Measurements from ENCODE around the gene GBX1. TPM values are rescaled to one million over a fixed set of nuclear protein-coding genes. Genes with fewer than 3 reads are reported as not detected.

The GBX1 gene
- total RNA-seq, 1 experiment from 2014 or later: not detected

DNA sequence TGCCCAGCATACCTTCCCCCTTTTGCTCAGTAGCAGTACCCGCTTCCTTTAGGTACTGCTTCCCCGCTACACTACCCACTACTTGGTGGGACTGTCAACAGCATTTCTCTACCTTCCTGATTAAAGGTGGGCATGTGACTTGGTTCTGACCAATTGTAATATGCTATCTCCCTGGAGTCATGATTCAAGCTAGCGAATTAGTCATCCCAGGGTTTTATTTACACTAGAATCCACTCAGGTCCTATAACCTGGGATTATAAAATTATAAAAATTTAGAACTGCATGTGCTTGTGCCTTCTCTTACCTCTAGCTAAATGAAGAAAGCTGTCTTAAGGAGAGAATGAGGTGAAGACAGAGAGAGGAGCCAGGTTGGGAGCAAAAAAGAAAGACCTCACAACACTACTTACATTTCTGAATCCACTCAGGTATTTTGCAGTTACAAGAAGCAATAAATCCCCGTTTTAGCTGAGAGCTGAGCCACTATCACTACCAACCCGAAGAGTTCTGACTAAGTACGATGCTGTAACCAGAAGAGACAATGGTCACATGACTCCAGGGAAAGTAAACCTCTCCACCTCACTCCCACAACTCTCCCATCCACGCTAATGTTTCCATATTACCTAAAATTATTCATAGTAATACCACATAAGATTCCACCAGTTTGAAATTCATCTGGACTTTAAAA is 9.7 kb downstream of the GBX1 start:
- Mint-ChIP-seq H3K36me3 (ENCODE audit: insufficient read depth in 1 of 3, low read depth in 3 of 3) (no peaks in the 10 kb centered on the region), H3K27ac (no peak overlapping the region), H3K9me3 (no peaks in the 10 kb centered on the region), H3K4me1 (peaks cover 2 to 5% of the 10 kb centered on the region in 2 experiments; a peak in 2 of 4 replicates), H3K4me3 (no peak overlapping the region), H3K27me3 (ENCODE audit: low read depth) (peaks cover 27% of the 10 kb centered on the region)
- no peak overlapping the region for H2BK15ac ChIP-seq (ENCODE audit: low read depth, low read length)
- TF ChIP-seq, protein P1, sequence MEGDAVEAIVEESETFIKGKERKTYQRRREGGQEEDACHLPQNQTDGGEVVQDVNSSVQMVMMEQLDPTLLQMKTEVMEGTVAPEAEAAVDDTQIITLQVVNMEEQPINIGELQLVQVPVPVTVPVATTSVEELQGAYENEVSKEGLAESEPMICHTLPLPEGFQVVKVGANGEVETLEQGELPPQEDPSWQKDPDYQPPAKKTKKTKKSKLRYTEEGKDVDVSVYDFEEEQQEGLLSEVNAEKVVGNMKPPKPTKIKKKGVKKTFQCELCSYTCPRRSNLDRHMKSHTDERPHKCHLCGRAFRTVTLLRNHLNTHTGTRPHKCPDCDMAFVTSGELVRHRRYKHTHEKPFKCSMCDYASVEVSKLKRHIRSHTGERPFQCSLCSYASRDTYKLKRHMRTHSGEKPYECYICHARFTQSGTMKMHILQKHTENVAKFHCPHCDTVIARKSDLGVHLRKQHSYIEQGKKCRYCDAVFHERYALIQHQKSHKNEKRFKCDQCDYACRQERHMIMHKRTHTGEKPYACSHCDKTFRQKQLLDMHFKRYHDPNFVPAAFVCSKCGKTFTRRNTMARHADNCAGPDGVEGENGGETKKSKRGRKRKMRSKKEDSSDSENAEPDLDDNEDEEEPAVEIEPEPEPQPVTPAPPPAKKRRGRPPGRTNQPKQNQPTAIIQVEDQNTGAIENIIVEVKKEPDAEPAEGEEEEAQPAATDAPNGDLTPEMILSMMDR (conservative IDR thresholded peaks at IDR 0.05): no peak
- no peaks in the 10 kb centered on the region for H3K23me2 ChIP-seq (ENCODE audit: insufficient read length, low read depth, low read length, poor library complexity, severe bottlenecking)
- H3K79me2 ChIP-seq (ENCODE audit: insufficient read depth, low read length): no peaks in the 10 kb centered on the region
- no peaks in the 10 kb centered on the region for H3K79me1 ChIP-seq (ENCODE audit: insufficient read depth, low read depth, low read length, poor library complexity, severe bottlenecking)
- H3K9ac ChIP-seq (ENCODE audit: extremely low read depth, insufficient read length, low read length): no peak overlapping the region
- H2AK5ac ChIP-seq (ENCODE audit: insufficient read length, low read length): no peak overlapping the region
- no peaks in the 10 kb centered on the region for H3K9me3 ChIP-seq (ENCODE audit: control insufficient read depth, low read depth, low read length)
- H2BK5ac ChIP-seq (ENCODE audit: insufficient read length, low read length): no peak overlapping the region
- no peak overlapping the region for H2BK120ac ChIP-seq (ENCODE audit: low read depth, low read length, poor library complexity, severe bottlenecking)
- H3K18ac ChIP-seq (ENCODE audit: insufficient read length, low read depth, low read length): no peak overlapping the region
- no peak for DNase-seq
- no peak overlapping the region for H2AFZ ChIP-seq (ENCODE audit: low read length)
- H4K5ac ChIP-seq (ENCODE audit: insufficient read length, low read depth, low read length): no peak overlapping the region
- H2BK12ac ChIP-seq (ENCODE audit: insufficient read length, low read depth, low read length): no peak overlapping the region
- H3K4me1 ChIP-seq (ENCODE audit: insufficient read depth, low read length): peaks cover 2% of the 10 kb centered on the region; the same call in 1 of the 2 replicates
- no peak overlapping the region for H2BK20ac ChIP-seq (ENCODE audit: low read depth, low read length, poor library complexity, severe bottlenecking)
- H3K27ac ChIP-seq (ENCODE audit: insufficient read length, low read depth, low read length): no peak overlapping the region
- H3K27me3 ChIP-seq (ENCODE audit: insufficient read depth, low read length): no peaks in the 10 kb centered on the region; the same call in 1 of the 2 replicates
- H3K56ac ChIP-seq (ENCODE audit: insufficient read length, low read depth, low read length): no peak overlapping the region
- no peak overlapping the region for H3K23ac ChIP-seq (ENCODE audit: insufficient read length, low read depth, low read length)
- no peak overlapping the region for H3K4ac ChIP-seq (ENCODE audit: low read depth, low read length)
- H3K14ac ChIP-seq (ENCODE audit: insufficient read depth, low read length): no peak overlapping the region
- no peak overlapping the region for H4K8ac ChIP-seq (replicated peaks; ENCODE audit: insufficient read length, low read depth, low read length)
- no peak overlapping the region for H3T11ph ChIP-seq (ENCODE audit: low read length)
- H4K91ac ChIP-seq (ENCODE audit: insufficient read length, low read depth, low read length): no peak overlapping the region
- H4K20me1 ChIP-seq (ENCODE audit: control insufficient read depth, insufficient read depth, insufficient read length): no peaks in the 10 kb centered on the region
- WGBS (ENCODE audit: extremely low coverage, insufficient read length, low lambda C conversion rate): no CpG with 5 or more reads among the region's 7 CpGs
- H3K4me2 ChIP-seq (ENCODE audit: insufficient read depth, insufficient read length, low read length): no peak overlapping the region
